HepG2 (cell line): ENCODE data around the gene GPR61.

Experiments
- BCLAF1 ChIP-seq: fragments of 450-650 bp; IDR thresholded peaks from 2 replicates; pipeline ENCODE4 v1.6.1; 2017; ENCODE audit warnings: mild to moderate bottlenecking
- FOXK1 ChIP-seq: sonication (generic); formaldehyde crosslinking; IDR thresholded peaks from 2 replicates; pipeline ENCODE4 v1.4.0; 2020; ENCODE audit warnings: low read depth, missing genetic modification reagents, borderline replicate concordance
- ZNF253 ChIP-seq: sonication (generic); formaldehyde crosslinking; IDR thresholded peaks from 2 replicates; pipeline ENCODE4 v1.8.0; 2022; ENCODE audit warnings: mild to moderate bottlenecking, missing genetic modification reagents, borderline replicate concordance
- ZNF414 ChIP-seq: sonication (generic); formaldehyde crosslinking; IDR thresholded peaks from 2 replicates; pipeline ENCODE4 v1.5.0; 2020; ENCODE audit warnings: missing genetic modification reagents

- TF ChIP-seq ZNF414 (CRISPR knock-in tag): no peak
- TF ChIP-seq FOXK1 (CRISPR knock-in tag): no peak
- TF ChIP-seq ZNF253 (CRISPR knock-in tag): no peak
- no peak for TF ChIP-seq BCLAF1
These were observed 22.8 kb upstream of the GPR61 start for GRCh38 chr1:109516872-109517271.
